ENCODE data around the gene RBMX.

- TF ChIP-seq CTCF (IDR thresholded peaks at IDR 0.05; ENCODE audit: insufficient read depth, low read depth, low read length) (no peak), EZH2 (IDR thresholded peaks at IDR 0.05; ENCODE audit: insufficient read depth, low read length) (no peak)
Observed at GRCh38 chrX:136865270-136866158, 15.0 kb downstream of the RBMX start.

Data from astrocyte (in vitro differentiated cells and primary cell).